HG02623 (cell line): Measurements from ENCODE around the gene EMX1.
"Not testable (repeated sequence)": the region's sequence is repeated elsewhere in the genome, so short reads cannot be mapped to it uniquely, and the experiment has no call there.

Source experiments
- ATAC-seq: cut with Tn5 transposase; IDR thresholded peaks from one replicate; pipeline ENCODE4 v1.9.1; 2021; ENCODE audit warnings: moderate library complexity; ENCODE audit not compliant: unreplicated experiment

The EMX1 gene

GRCh38 chr2:72900191-72900825 lies 17.0 kb upstream of the EMX1 start:
- ATAC-seq: no peak

GRCh38 chr2:72901426-72901825 lies 15.9 kb upstream of the EMX1 start:
- no peak for ATAC-seq

- ATAC-seq: not testable (repeated sequence)
These were observed 9.9 kb upstream of the EMX1 start for GRCh38 chr2:72907369-72907768.

GRCh38 chr2:72908741-72909140 lies 8.6 kb upstream of the EMX1 start:
- no peak for ATAC-seq

GRCh38 chr2:72911256-72911655 lies 6.1 kb upstream of the EMX1 start:
- no peak for ATAC-seq

GRCh38 chr2:72913486-72914205 lies 3.7 kb upstream of the EMX1 start:
- no peak for ATAC-seq

GRCh38 chr2:72914206-72914559 lies 3.1 kb upstream of the EMX1 start:
- ATAC-seq: no peak

- no peak for ATAC-seq
These were observed 2.6 kb upstream of the EMX1 start for GRCh38 chr2:72914589-72915319.

- ATAC-seq: no peak
These were observed 1.9 kb upstream of the EMX1 start for GRCh38 chr2:72915320-72915906.

GRCh38 chr2:72915907-72916742 lies 1.2 kb upstream of the EMX1 start:
- peak; percentile 55 for ATAC-seq

- ATAC-seq: no peak
These were observed 579 bp upstream of the EMX1 start for GRCh38 chr2:72916743-72917137.

GRCh38 chr2:72917877-72918553 lies 696 bp downstream of the EMX1 start:
- ATAC-seq: no peak

- no peak for ATAC-seq
These were observed 2.3 kb downstream of the EMX1 start for GRCh38 chr2:72919414-72920317.

GRCh38 chr2:72920318-72921087 lies 3.2 kb downstream of the EMX1 start:
- ATAC-seq: no peak

- no peak for ATAC-seq
These were observed 4.0 kb downstream of the EMX1 start for GRCh38 chr2:72921088-72921851.

GRCh38 chr2:72921853-72922252 lies 4.5 kb downstream of the EMX1 start:
- ATAC-seq: no peak

- ATAC-seq: no peak
These were observed 6.6 kb downstream of the EMX1 start for GRCh38 chr2:72923833-72924352.
